Neural cell (in vitro differentiated cells): Measurements from ENCODE around the gene TNS2. TPM values are rescaled to one million over a fixed set of nuclear protein-coding genes. Genes with fewer than 3 reads are reported as not detected.

ENCODE experiments used
- H2AFZ ChIP-seq: fragments of 200-600, 300-800 bp; sonication (generic), shearing (Covaris generic); 2 replicates; pipeline ENCODE4 v1.6.0; 2014; ENCODE audit warnings: low read depth, mild to moderate bottlenecking, antibody characterized with exemption, low read length, moderate library complexity
- H3F3A ChIP-seq: fragments of 200-600 bp; shearing (Covaris generic); 2 replicates; pipeline ENCODE4 v1.6.1; 2016; ENCODE audit warnings: mild to moderate bottlenecking, moderate library complexity, mixed read lengths, antibody characterized with exemption, low read length; ENCODE audit not compliant: insufficient read depth, poor library complexity, severe bottlenecking
- H3K27ac ChIP-seq: fragments of 200-600, 300-800 bp; sonication (generic), shearing (Covaris generic); 2 replicates; pipeline ENCODE4 v1.5.1; 2014; ENCODE audit warnings: mild to moderate bottlenecking, low read length, moderate library complexity
- H3K27me3 ChIP-seq: fragments of 300-800, 200-600 bp; sonication (generic), shearing (Covaris generic); 2 replicates; pipeline ENCODE4 v1.6.0; 2014; ENCODE audit warnings: mild to moderate bottlenecking, low read depth, low read length, moderate library complexity; ENCODE audit not compliant: insufficient read depth
- H3K36me3 ChIP-seq: fragments of 300-800, 200-600 bp; sonication (generic), shearing (Covaris generic); 2 replicates; pipeline ENCODE4 v1.5.1; 2014; ENCODE audit warnings: mild to moderate bottlenecking, antibody characterized with exemption, low read length, moderate library complexity; ENCODE audit not compliant: insufficient read depth
- H3K4me2 ChIP-seq: fragments of 300-800, 200-600 bp; sonication (generic), shearing (Covaris generic); 2 replicates; pipeline ENCODE4 v1.6.0; 2014; ENCODE audit warnings: mild to moderate bottlenecking, low read length
- H3K4me3 ChIP-seq: fragments of 300-800, 200-600 bp; sonication (generic), shearing (Covaris generic); 2 replicates; pipeline ENCODE4 v1.5.1; 2014; ENCODE audit warnings: mild to moderate bottlenecking, low read length, moderate library complexity
- H3K79me2 ChIP-seq: fragments of 200-600 bp; shearing (Covaris generic); replicated peaks from 2 replicates; pipeline ENCODE4 v1.6.0; 2014; ENCODE audit warnings: mild to moderate bottlenecking, low read length, moderate library complexity; ENCODE audit not compliant: insufficient read depth
- H3K9ac ChIP-seq: fragments of 300-800, 200-600 bp; sonication (generic), shearing (Covaris generic); 2 replicates; pipeline ENCODE4 v1.6.1; 2016; ENCODE audit warnings: mild to moderate bottlenecking, low read length, mixed read lengths
- H3K9me2 ChIP-seq: fragments of 200-600 bp; shearing (Covaris generic); 2 replicates; pipeline ENCODE4 v1.6.1; 2016; ENCODE audit warnings: mild to moderate bottlenecking, low read length, mixed read lengths; ENCODE audit not compliant: insufficient read depth
- H3K9me3 ChIP-seq: fragments of 200-600, 300-800 bp; sonication (generic), shearing (Covaris generic); 2 replicates; pipeline ENCODE4 v1.6.1; 2016; ENCODE audit warnings: mild to moderate bottlenecking, mixed run types, low read length, moderate library complexity, mixed read lengths
- H4K20me1 ChIP-seq: fragments of 200-600 bp; shearing (Covaris generic); 2 replicates; pipeline ENCODE4 v1.6.1; 2016; ENCODE audit warnings: mild to moderate bottlenecking, mixed run types; ENCODE audit not compliant: insufficient read depth
- EP300 ChIP-seq: fragments of 450-650 bp; conservative IDR thresholded peaks from 2 replicates; pipeline ENCODE4 v1.6.1; 2014; ENCODE audit warnings: antibody characterized with exemption, mild to moderate bottlenecking, moderate library complexity; ENCODE audit not compliant: poor library complexity, severe bottlenecking
- EZH2 ChIP-seq: fragments of 200-600, 300-800 bp; shearing (Covaris generic), sonication (generic); IDR thresholded peaks from 2 replicates; pipeline ENCODE4 v1.6.1; 2014; ENCODE audit warnings: antibody characterized with exemption, low read length, borderline replicate concordance, mild to moderate bottlenecking; ENCODE audit not compliant: insufficient read depth, poor library complexity, severe bottlenecking
- MXI1 ChIP-seq: fragments of 450-650 bp; conservative IDR thresholded peaks from 2 replicates; pipeline ENCODE4 v1.6.1; 2014; ENCODE audit warnings: antibody characterized with exemption, mild to moderate bottlenecking; ENCODE audit not compliant: poor library complexity, severe bottlenecking
- POLR2AphosphoS5 ChIP-seq: IDR thresholded peaks from 2 replicates; pipeline ENCODE4 v1.6.1; 2012
- RAD21 ChIP-seq: fragments of 450-650 bp; conservative IDR thresholded peaks from 2 replicates; pipeline ENCODE4 v1.6.1; 2014; ENCODE audit warnings: antibody characterized with exemption, mild to moderate bottlenecking, moderate library complexity
- SMC3 ChIP-seq: fragments of 450-650 bp; conservative IDR thresholded peaks from 2 replicates; pipeline ENCODE4 v1.6.1; 2014; ENCODE audit warnings: antibody characterized with exemption, mild to moderate bottlenecking, moderate library complexity; ENCODE audit not compliant: poor library complexity
- TAF1 ChIP-seq: IDR thresholded peaks from 2 replicates; pipeline ENCODE4 v1.6.1; 2012; ENCODE audit warnings: low read depth
- polyA plus RNA-seq: library from polyadenylated mRNA; depleted of rRNA; stranded (reverse); fragments of >200 nt; gene quantifications from 2 replicates; pipeline ENCODE4 v1.2.3, GENCODE V29; 2014
- TF ChIP-seq, protein P1 (sequence below): IDR thresholded peaks from 2 replicates; pipeline ENCODE4 v1.6.1; 2012; ENCODE audit warnings: borderline replicate concordance
- TF ChIP-seq, protein P2 (sequence below): fragments of 450-650 bp; IDR thresholded peaks from 2 replicates; pipeline ENCODE4 v1.5.1; 2014; ENCODE audit warnings: antibody characterized with exemption, mild to moderate bottlenecking, moderate library complexity; ENCODE audit not compliant: poor library complexity, severe bottlenecking

The TNS2 gene
- polyA plus RNA-seq, 1 donor from 2014 or later = 4.2 TPM

DNA sequence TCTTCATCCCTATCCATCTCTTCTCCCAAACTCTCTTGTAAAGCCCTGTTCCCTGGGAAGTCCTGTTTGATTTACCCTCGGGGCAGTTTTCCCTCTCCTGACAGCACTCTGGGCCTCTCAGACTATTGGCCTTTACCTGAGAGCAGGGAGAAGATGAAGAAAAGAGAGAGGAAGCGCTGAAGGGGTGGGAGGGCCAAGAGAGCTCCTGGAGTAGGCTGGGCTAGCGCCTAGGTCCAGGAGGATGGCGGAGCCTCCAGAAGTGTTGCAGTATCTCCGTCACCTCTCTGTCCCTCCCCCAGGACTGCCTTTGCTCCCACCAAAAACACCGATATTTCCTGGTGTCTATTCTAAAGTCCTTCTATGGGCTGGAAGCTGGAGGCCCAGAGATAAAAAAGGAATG is 41.9 kb downstream of the TNS2 start:
- peaks cover 11% of the 10 kb centered on the region for H3K27me3 ChIP-seq
- TF ChIP-seq EP300 (no peak), POLR2AphosphoS5 (no peak), SMC3 (no peak), RAD21 (no peak)
- H3K9ac ChIP-seq = no peak overlapping the region
- H3F3A ChIP-seq = no peaks in the 10 kb centered on the region
- no peak overlapping the region for H3K27ac ChIP-seq
- H3K4me2 ChIP-seq = no peak overlapping the region
- no peaks in the 10 kb centered on the region for H4K20me1 ChIP-seq
- no peaks in the 10 kb centered on the region for H3K79me2 ChIP-seq
- no peaks in the 10 kb centered on the region for H3K9me3 ChIP-seq
- H3K4me3 ChIP-seq = no peak overlapping the region
- no peak overlapping the region for H2AFZ ChIP-seq
- no peaks in the 10 kb centered on the region for H3K9me2 ChIP-seq
- no peaks in the 10 kb centered on the region for H3K36me3 ChIP-seq

DNA sequence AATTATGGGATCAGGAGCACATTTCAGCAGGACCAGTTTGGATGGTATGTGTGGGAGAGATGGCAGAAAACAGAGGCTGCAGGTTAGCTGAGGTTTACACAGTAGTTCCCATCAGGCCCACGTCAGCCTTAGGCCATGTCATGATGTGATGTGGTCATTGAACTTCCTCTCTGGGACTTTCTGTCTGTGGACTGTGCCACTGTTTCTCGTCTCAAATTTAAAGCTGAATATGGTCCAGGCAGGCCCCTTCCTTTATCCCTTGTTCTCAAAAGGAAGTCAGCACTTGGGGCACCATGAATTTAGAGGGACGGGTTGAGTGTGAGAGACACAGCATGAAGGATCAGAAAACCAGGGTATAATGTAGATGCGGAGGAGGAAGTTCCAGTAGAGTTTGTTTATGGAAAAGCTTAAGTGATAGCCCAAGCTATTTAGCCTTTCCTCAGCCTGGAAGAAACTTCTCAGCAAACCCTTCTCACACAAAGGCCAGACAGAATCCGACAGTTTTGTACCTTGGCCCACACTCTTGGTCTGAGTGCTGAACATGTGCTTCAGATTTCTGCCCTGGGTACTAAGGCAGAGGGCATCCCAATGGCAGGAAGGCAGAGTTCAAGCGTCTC is 44.0 kb downstream of the TNS2 start:
- no peak overlapping the region for H3K4me3 ChIP-seq
- H3K27ac ChIP-seq = no peak overlapping the region
- no peaks in the 10 kb centered on the region for H3K79me2 ChIP-seq
- H3F3A ChIP-seq = no peaks in the 10 kb centered on the region
- no peak overlapping the region for H2AFZ ChIP-seq
- no peaks in the 10 kb centered on the region for H3K9me2 ChIP-seq
- H3K27me3 ChIP-seq = peaks cover 32% of the 10 kb centered on the region
- H3K36me3 ChIP-seq = no peaks in the 10 kb centered on the region
- no peak overlapping the region for H3K9ac ChIP-seq
- H3K9me3 ChIP-seq = no peaks in the 10 kb centered on the region
- no peak for TF ChIP-seq TAF1
- TF ChIP-seq RAD21 = no peak
- no peak for TF ChIP-seq SMC3
- no peak for TF ChIP-seq EP300
- TF ChIP-seq, protein P1, sequence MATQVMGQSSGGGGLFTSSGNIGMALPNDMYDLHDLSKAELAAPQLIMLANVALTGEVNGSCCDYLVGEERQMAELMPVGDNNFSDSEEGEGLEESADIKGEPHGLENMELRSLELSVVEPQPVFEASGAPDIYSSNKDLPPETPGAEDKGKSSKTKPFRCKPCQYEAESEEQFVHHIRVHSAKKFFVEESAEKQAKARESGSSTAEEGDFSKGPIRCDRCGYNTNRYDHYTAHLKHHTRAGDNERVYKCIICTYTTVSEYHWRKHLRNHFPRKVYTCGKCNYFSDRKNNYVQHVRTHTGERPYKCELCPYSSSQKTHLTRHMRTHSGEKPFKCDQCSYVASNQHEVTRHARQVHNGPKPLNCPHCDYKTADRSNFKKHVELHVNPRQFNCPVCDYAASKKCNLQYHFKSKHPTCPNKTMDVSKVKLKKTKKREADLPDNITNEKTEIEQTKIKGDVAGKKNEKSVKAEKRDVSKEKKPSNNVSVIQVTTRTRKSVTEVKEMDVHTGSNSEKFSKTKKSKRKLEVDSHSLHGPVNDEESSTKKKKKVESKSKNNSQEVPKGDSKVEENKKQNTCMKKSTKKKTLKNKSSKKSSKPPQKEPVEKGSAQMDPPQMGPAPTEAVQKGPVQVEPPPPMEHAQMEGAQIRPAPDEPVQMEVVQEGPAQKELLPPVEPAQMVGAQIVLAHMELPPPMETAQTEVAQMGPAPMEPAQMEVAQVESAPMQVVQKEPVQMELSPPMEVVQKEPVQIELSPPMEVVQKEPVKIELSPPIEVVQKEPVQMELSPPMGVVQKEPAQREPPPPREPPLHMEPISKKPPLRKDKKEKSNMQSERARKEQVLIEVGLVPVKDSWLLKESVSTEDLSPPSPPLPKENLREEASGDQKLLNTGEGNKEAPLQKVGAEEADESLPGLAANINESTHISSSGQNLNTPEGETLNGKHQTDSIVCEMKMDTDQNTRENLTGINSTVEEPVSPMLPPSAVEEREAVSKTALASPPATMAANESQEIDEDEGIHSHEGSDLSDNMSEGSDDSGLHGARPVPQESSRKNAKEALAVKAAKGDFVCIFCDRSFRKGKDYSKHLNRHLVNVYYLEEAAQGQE = no peak
- TF ChIP-seq, protein P2, sequence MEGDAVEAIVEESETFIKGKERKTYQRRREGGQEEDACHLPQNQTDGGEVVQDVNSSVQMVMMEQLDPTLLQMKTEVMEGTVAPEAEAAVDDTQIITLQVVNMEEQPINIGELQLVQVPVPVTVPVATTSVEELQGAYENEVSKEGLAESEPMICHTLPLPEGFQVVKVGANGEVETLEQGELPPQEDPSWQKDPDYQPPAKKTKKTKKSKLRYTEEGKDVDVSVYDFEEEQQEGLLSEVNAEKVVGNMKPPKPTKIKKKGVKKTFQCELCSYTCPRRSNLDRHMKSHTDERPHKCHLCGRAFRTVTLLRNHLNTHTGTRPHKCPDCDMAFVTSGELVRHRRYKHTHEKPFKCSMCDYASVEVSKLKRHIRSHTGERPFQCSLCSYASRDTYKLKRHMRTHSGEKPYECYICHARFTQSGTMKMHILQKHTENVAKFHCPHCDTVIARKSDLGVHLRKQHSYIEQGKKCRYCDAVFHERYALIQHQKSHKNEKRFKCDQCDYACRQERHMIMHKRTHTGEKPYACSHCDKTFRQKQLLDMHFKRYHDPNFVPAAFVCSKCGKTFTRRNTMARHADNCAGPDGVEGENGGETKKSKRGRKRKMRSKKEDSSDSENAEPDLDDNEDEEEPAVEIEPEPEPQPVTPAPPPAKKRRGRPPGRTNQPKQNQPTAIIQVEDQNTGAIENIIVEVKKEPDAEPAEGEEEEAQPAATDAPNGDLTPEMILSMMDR = no peak
- no peak for TF ChIP-seq POLR2AphosphoS5
- TF ChIP-seq MXI1 = no peak
- TF ChIP-seq EZH2 = no peak
- no peak overlapping the region for H3K4me2 ChIP-seq
- H4K20me1 ChIP-seq = no peaks in the 10 kb centered on the region
